Fibroblast of peridontal ligament (primary cell): Measurements from ENCODE around the gene SIK3.
"Not testable (repeated sequence)": the region's sequence is repeated elsewhere in the genome, so short reads cannot be mapped to it uniquely, and the experiment has no call there.

Source experiments
- DNase-seq: peaks from one replicate; pipeline ENCODE4 v3.0.0-alpha.2; 2010; ENCODE audit errors: extremely low read depth

Gene SIK3

GRCh38 chr11:117076941-117077691 is 21.1 kb downstream of the SIK3 start:
- peak; percentile 56 for DNase-seq

GRCh38 chr11:117075186-117075585 is 23.0 kb downstream of the SIK3 start:
- no peak for DNase-seq

- no peak for DNase-seq
Observed at GRCh38 chr11:117074119-117074518, 24.1 kb downstream of the SIK3 start.

GRCh38 chr11:117073539-117073938 is 24.7 kb downstream of the SIK3 start:
- no peak for DNase-seq

- peak; percentile 96 for DNase-seq
Observed at GRCh38 chr11:117072517-117073461, 25.4 kb downstream of the SIK3 start.

GRCh38 chr11:117071344-117071787 is 26.9 kb downstream of the SIK3 start:
- DNase-seq: no peak

GRCh38 chr11:117070016-117070415 is 28.2 kb downstream of the SIK3 start:
- DNase-seq: peak; percentile 50

GRCh38 chr11:117068303-117068860 is 29.8 kb downstream of the SIK3 start:
- DNase-seq: no peak

- DNase-seq: no peak
Observed at GRCh38 chr11:117066959-117067358, 31.3 kb downstream of the SIK3 start.

GRCh38 chr11:117064275-117064674 is 34.0 kb downstream of the SIK3 start:
- DNase-seq: peak; percentile 67

- no peak for DNase-seq
Observed at GRCh38 chr11:117062498-117062897, 35.7 kb downstream of the SIK3 start.

GRCh38 chr11:117061256-117061655 is 37.0 kb downstream of the SIK3 start:
- no peak for DNase-seq

- DNase-seq: no peak
Observed at GRCh38 chr11:117059611-117060148, 38.5 kb downstream of the SIK3 start.

- peak; percentile 65 for DNase-seq
Observed at GRCh38 chr11:117058761-117059261, 39.4 kb downstream of the SIK3 start.

GRCh38 chr11:117057727-117058126 is 40.5 kb downstream of the SIK3 start:
- DNase-seq: no peak

GRCh38 chr11:117057317-117057716 is 40.9 kb downstream of the SIK3 start:
- no peak for DNase-seq

GRCh38 chr11:117055469-117055868 is 42.8 kb downstream of the SIK3 start:
- DNase-seq: no peak

- no peak for DNase-seq
Observed at GRCh38 chr11:117054382-117054781, 43.8 kb downstream of the SIK3 start.

- peak; percentile 21 for DNase-seq
Observed at GRCh38 chr11:117052196-117053149, 45.8 kb downstream of the SIK3 start.

GRCh38 chr11:117050121-117050520 is 48.1 kb downstream of the SIK3 start:
- not testable (repeated sequence) for DNase-seq

- DNase-seq: not testable (repeated sequence)
Observed at GRCh38 chr11:117046627-117047026, 51.6 kb downstream of the SIK3 start.
